ENCODE results near the gene FBXO15.

The FBXO15 gene

DNA sequence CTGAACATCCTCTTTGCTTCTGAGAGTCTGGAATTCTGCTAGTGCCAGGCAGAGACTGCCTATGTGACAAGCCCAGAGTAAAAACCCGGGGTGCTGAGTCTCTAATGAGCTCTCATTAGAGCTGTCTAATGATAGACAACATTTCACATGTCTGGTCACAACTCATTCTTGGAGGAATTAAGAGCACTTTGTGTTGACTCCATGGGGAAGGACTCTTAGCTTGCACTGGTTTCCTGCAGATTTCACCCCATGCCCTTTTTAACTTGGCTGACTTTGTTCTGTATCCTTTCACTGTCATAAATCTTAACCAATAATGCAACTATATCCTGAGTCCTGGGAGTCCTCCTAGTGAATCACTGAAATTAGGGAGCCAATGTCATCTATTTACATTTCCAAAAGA, 33.5 kb downstream of the FBXO15 start:
- peak; percentile 40 for DNase-seq (ENCODE audit: low read depth)

DNA sequence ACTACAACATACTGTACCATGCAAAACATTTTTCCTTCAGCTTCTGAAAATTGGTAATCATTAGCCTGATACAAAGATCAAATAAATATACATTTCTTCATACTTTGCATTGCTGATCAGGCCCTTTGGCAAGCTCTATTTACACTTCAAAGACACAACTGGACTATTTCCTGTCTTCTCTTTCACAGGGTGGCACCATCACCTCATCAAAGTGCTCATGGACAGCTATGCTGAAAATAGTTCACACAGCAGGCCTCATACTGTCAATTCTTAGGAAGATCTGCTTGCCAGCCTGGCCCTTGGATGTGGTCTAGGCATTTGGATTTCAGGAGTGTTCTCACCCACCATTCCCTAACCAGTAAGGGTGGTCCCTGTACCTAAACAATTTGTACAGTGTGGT, 33.9 kb downstream of the FBXO15 start:
- no peak for DNase-seq (ENCODE audit: low read depth)

DNA sequence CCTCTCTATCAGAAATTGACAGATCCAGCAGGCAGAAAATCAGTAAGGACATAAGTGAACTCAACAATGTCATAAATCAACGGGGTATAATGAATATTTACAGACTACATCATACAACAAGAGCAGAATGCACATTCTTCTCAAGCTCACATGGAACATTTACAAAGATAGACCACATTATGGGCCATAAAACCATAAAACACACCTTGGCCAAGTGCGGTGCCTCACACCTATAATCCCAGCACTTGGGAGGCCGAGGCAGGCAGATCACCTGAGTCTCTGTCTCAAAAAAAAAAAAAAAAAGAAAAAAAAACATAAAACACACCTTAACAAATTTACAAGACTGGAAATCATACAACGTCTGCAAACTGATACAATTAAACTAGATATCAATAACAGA, 36.7 kb downstream of the FBXO15 start:
- no peak for DNase-seq (ENCODE audit: low read depth)

DNA sequence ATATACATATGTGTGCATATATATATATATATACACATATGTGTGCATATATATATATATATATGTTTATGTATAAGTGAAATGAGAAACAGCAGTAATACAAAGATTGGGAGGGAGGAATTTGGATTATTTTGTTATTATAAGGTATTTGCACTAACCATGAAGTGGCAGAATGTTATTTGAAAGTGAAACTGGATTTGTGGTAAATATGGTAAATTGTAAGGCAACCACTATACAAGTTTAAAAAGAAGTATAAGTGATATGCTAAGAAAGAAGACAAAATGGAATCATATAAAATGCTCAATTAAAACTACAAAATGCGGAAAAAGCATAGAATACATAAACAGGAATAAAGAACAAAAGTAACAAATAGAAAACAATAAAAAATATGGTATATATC, 37.5 kb downstream of the FBXO15 start:
- DNase-seq (ENCODE audit: low read depth) = no peak

DNA sequence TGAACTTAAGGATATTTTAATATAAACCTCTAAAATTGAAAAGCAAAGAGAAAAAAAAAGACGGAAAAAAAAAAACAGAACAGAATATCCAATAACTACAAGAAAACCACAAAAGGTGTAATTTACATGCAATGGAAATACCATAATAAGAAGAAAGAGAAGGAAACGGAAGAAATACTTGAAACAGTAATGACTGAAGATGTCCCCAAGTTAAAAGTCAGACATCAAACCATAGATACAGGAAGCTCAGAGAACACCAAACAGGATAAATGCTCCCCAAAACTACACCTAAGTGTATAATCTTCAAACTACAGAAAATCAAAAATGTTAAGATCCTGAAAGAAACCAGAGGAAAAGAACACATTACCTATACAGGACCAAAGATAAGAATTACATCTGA, 39.2 kb downstream of the FBXO15 start:
- DNase-seq (ENCODE audit: low read depth) = no peak

DNA sequence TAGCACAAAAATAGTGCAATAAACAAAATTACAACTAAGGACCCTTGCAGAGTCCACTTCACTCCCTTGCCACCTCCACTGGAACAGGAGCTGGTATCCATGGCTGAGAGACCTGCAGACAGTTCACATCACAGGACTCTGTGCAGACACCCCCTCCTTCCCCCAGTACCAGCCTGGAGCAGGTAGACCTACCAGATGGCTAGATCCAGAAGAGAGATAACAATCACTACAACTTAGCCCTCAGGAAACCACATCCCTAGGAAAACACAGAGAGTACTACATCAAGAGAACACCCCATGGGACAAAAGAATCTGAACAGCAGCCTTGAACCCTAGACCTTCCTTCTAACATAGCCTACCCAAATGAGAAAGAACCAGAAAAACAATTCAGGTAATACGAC, 49.8 kb downstream of the FBXO15 start:
- DNase-seq (ENCODE audit: low read depth) = no peak

DNA sequence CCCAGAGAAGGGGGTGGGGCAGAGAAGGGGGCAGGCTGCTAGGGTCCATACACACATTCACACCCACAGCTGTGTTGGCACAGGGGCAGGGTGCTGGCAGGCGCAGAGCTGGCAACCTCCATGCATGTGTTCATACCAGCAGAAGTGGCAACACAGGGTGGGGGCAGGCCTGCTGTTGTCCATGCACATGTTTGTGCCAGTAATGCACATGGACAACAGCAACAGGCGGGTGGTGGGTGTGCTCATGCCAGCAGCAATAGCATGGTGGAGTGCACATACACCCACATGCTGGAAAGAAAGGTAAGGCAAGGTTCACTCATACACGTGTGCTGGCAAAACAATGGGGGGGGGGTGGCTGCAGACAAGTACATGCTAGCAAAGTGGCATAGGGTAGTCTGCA, 54.7 kb downstream of the FBXO15 start:
- DNase-seq (ENCODE audit: low read depth) = no peak

DNA sequence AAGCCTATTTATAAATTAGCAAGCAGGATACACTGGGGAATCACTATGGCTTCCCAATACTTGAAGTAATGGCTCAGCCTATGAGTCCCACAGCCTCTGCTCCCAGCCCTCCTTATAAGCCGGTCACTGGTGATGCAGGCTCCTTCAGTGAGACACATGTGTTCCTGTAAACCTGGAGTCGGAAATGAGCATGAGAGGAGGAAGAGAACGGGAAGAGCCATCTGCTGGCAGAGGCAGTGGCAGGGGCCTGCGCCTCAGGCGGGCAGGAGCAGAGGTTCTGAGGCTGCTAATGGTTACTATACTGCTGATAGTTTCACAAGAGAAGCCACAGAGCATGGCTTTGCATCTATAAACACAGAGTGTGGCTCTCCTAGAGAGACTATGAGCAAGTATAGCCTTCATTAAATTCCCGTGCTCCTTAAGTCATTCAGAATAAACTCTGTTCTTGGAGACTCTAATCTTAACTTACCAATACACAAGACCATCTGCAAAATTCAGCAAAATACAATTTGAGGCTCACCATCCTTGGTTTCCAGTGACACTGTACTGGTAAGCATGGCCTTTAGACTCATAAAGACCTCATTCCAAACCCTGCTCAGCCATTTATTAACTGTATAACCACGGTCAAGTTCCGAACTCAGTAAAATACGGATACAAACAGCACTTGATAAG, 63.3 kb downstream of the FBXO15 start:
- DNase-seq (ENCODE audit: low read depth) = no peak

DNA sequence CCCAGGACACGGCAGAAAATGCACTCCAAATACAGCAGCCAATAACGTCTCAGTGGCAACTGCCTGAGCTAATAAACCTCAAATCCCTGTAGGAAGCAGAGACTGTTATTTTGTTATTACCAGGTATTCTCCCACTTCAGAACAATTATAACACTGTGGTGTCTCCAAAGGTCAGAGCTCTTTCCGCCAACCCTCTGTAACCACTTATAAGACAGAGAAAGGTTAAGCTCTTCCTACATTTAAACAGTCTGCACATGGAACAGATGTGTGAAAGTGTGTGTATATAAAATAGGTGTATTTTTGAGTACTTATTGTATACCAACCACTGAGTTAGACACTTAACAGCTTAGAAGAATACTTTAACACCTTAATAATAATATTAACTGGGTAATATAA, 64.1 kb downstream of the FBXO15 start:
- no peak for DNase-seq (ENCODE audit: low read depth)

DNA sequence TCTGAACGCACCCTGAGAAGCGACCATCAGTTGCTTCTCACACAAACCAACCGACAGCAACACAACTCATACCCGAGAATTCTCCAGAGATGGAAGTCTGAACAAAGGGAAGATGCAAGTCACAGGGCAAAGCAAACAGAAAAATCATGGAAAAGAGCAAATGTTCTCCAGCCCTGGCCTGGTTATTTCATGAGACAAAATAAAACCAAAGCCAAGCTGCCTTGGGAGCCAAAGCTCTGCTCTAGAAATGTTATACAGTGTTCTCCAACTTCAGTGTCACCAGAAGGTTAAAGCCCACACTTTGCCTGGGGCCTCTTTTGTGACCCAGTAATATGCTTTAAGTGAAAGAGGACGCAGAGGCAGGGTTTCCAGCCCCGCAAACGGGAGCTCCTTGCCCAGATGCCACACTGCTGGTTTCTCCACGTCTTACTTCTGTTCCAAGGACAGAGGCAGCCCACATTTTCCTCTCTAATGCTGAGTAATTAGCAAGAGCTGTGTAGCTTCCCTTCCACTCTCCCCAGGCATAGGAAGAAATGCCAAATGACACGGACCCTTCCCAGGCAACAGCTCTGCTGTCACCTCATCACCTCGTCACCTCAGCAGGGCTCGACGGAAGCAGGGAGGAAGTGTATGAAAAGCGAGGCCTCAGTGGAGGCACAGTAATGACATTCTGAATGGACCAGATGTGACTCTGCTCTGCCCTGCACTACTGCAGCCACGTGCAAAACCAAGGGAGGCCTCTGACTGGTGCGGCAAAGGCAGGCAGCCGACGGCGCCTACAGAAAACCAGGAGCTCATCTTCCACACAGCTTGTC, 64.7 kb downstream of the FBXO15 start:
- no peak for DNase-seq (ENCODE audit: low read depth)

DNA sequence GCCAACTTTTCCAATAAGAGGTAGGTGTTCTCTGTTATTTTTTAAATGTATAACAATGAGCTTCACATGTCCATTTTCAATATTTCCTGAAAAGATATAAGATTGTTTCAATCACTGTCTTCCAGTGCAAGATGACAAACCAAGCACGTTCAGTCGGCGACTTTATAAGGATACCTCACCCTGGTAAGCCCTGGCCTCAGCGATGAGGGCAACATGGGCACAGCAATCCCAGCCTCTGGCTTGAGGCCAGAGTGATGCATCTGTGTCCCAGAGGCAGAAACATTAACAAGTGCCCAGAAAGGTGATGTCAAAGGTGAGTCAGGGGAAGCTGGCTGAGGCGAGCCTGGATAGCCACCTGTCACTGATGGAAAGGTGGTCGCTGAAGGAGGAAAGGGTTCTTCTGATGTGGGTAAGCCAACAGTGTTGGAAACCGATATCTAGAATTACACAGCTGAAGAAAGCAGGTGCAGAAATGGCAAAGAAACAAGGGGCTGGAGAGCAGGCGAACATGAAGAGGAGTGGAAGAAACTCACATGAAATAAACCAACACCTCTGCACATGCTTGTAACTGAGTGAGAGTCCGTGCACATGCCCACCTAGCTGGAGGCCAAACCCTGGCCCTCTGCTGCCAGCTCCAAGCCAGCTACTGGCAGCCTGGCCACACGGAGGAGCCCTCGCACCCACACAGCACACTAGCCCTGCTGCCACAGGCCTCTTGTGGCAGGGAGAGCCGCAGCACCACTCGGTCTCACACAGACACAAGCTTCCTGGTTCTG, 65.5 kb downstream of the FBXO15 start:
- peak; percentile 40 for DNase-seq (ENCODE audit: low read depth)

DNA sequence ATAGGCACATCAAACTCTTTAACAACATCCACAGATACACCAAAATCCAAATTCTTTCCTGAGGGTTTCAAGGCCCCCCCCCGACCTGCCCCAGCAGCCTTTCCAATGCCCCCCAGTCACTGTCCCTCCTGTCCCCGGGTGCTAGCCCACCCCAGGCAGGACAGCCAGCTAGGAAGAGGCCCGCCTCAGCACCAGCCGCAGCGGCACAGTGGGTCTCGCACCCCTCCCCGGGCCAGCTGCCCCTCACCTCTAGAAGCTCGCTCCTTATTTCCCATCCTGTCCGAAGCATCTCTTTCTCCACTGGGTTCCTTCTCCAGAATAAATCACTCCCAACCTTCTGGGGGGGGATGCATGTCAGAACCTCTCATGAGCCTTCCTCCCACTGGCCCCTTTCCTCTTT, 69.4 kb downstream of the FBXO15 start:
- DNase-seq (ENCODE audit: low read depth) = no peak

DNA sequence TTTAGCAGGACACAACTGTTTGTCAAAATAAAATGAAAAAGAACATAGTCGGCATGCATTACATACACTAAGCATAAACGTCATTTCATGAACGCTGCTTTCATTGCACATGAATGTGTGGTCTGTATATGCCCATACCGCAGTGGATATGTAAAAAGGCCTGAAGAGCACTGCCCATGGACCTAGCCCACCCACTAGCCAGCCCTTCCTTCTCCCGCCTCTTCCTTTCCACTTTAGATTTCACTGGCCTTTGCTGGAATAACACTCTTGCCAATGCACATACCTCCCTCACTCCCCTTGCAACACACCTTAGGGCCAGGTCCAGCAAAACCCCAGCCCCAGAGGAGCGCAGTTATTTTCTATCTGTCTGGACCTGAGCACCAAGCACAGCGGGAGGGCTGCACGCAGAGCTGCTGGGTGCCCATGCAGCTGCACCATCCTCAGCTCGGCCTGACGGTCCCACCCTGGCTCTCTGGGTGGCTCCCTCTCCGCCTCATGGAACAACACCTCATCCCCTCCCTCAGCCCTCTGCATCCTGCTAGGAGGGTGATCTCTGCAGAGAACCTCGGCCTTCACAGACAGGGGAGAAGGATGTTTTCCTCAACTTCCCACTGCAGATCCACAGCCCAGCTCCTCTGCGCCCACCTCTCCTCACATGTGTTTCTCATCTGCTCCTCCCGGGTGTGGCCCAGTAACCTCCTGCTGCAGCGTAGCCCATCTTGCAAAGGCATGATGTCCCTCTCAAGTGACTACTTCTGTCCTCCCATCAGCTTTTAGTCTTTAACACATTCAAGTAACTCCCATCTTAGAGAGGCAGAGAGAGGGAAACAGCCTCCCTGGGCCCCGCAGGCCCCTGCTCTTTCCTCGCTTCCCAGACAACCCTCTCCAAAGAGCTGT, 72.7 kb downstream of the FBXO15 start:
- DNase-seq (ENCODE audit: low read depth) = no peak

DNA sequence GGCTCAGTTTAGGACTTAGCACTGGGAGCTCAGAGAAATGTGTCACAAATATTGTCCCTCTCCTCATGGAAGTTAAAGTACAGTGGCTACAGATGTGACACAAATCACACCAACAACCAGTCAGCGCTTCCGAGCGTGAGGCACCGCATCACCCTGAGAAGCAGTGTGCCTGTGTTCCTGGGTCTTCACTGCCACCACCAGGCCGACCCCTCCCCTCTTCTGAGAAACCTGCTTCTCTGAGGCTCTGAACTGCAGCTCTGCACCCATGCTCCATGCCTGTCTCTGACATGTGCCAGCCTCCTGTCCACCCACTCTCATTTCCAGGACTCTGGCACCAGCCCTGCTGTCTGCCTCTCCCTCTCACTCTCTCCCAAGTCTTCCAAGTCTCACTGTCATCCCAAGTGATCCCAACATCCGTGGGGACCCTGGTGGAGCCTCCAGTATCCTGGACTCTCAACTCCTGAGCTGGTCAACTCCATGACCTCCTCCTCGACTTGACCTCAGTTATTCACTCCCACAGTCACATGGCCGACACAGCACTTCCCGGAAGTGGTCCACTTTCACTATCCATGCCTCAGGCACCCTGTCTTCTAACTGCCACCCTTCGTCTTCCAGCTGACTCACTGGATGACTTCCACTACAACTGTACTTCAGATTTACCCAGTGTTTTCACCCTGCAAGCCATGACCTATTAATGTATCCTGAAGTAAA, 73.5 kb downstream of the FBXO15 start:
- DNase-seq (ENCODE audit: low read depth) = no peak

DNA sequence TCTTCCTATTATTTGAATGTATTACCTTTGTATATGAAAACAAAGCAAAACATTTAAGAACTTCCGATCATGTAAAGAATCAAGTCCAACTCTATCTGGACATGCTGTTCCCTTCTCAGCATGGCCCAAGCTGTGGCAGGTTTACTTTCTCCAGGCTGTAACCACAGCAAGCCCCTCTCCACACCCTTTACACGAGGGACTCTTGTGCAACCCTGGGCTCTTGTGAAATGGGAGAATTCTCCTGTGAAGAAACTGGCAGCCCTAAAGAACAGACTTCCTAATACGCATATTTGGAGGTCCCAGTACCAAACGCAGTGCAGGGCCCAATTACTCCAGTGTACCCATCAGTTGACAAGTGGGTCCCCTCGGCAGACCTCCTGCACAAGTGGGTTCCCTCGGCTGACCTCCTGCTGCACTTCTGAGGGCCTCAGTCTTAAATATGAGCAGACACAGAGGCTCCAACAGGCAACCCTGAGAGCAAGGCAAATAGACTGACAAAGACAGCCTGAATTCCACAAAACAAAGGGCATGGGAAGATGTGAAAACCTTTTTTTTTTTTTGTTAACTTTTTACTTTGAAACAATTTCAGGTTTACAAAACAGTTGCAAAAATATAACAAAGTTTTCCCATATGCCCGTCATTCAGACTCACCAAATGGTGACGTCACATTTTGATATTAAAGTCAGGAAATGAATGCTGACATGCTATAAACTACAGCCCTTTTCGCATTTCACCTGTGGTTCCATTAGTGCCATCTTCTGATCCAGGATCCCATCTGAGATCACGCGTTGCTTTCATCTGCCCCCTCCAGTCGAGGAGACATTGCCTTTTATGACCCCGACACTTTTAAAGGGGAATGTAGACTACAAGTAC, 78.2 kb downstream of the FBXO15 start:
- peak; percentile 49 for DNase-seq (ENCODE audit: low read depth)

DNA sequence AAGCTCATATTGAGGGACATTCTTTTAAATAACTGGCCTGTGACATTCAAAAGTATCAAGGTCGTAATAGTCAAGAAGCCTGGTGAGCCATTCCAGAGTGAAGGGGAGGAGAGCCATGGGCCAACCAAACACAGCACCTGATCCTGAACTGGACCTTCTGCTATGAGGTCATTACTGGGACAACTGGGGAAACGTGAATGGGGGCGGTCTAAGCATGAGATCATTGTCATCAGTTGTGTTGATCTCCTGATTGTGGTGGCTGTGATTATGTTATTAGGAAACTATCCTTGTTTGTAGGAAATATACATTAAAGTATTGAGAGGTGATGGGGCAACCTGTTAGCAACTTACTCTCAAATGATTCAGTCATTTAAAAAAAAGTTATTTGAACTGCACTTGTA, 79.3 kb downstream of the FBXO15 start:
- DNase-seq (ENCODE audit: low read depth) = no peak

DNA sequence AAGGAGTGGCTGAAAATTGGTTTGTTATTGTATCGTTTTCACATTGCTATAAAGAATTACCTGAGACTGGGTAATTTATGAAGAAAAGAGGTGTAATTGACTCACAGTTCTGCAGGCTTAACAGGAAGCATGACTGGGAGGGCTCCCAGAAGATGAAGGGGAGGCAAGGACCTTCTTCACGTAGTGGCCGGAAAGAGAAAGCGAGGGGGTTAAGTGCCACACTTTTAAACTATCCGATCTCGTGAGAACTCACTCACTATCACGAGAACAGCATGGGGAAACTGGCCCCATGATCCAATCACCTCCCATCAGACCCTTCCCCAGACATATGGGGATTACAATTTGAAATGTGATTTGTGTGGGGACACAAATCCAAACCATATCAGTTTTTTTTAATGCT, 81.6 kb downstream of the FBXO15 start:
- no peak for DNase-seq (ENCODE audit: low read depth)

DNA sequence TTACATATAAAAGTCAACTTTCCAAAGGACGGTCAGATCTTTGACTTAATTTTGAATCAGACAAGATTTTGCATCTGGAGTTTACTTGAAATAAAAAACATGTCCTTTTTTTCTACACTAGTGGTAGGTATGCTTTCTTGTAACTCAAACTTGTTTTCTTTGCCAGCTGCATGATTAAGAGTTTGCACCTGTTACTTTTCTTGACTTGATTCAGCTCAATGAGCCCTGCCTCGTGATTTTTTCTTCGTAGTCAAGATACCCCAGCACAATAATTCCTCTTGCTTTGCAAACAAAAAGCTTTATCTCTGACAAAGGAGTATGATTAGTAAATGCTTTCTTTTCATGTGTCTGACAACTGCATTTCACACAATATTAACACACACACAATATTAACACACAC, 82.3 kb downstream of the FBXO15 start:
- DNase-seq (ENCODE audit: low read depth) = no peak

DNA sequence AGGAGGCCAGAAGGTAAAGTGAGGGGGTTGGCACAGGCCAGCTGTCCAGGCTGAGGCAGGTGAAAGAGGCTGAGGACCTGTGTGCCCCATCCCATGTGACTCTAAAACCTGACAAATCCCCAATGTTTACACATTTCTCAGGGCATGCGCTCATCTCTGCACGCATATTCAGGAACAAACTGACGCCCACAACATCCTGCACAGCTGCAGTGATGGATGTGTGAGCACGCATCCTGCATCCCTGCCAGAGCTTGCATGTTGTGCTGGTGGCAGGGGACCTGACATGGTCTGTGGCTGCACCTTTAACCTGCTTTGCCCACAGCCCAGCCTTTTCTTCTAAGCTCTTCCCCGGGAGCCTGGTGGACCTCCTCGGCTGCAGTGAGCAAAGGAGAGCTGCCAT, 83.1 kb downstream of the FBXO15 start:
- no peak for DNase-seq (ENCODE audit: low read depth)

DNA sequence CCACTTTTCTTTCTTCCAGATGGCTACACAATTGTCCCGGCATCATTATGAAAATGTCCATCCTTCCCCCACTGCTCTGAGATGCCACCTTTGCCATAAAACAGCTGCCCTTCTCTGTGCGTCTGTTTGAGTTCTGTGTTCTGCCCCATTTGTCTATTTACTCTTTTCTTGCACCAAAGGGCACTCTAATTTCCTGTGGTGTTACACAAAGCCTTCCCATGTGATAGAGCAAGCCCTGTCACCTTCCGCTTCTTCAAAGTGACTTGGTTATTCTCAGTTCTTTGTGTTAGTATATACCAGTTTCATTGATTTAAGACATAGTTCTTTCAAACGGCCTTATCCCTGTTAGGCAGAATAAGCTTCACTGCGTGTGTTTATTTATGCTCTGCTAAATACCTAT, 84.1 kb downstream of the FBXO15 start:
- DNase-seq (ENCODE audit: low read depth) = no peak
